Measurements from ENCODE around the gene TMEM44. TPM values are rescaled to one million over a fixed set of nuclear protein-coding genes. Genes with fewer than 3 reads are reported as not detected.

TMEM44 gene
- total and polyA plus RNA-seq, 2 donors (not counting 3 experiments of a cell fraction or from before 2014, with no cell fraction given), result 93.8 to 125 TPM

- Histone ChIP-seq H3K4me2 (ENCODE audit: insufficient read depth, low read length) (no peak overlapping the region), H3K27ac (ENCODE audit: insufficient read depth, low read depth, low read length) (no peak overlapping the region), H3K9ac (replicated peaks; ENCODE audit: extremely low read depth, insufficient read depth, low read length) (no peak overlapping the region), H3K4me1 (ENCODE audit: control insufficient read depth, extremely low read depth, insufficient read depth, low read length) (no peaks in the 10 kb centered on the region), H3K27me3 (ENCODE audit: control insufficient read depth in 2 of 2, insufficient read depth in 2 of 2, low read length in 2 of 2) (no peaks in the 10 kb centered on the region), H3K9me3 (replicated peaks; ENCODE audit: control insufficient read depth, insufficient read depth, low read length) (no peaks in the 10 kb centered on the region), H3K9me1 (replicated peaks; ENCODE audit: control insufficient read depth, extremely low read depth, insufficient read depth, low read length) (no peaks in the 10 kb centered on the region), H2AFZ (ENCODE audit: low read depth, low read length) (no peak overlapping the region), H3K4me3 (replicated peaks in 1 of 3; ENCODE audit: insufficient read depth in 1 of 3, low read depth in 1 of 3, low read length in 3 of 3) (no peak overlapping the region), H4K20me1 (replicated peaks; ENCODE audit: control insufficient read depth, extremely low read depth, insufficient read depth, low read length) (no peaks in the 10 kb centered on the region), H3K36me3 (ENCODE audit: control insufficient read depth in 2 of 2, extremely low read depth in 1 of 2, insufficient read depth in 2 of 2, low read length in 2 of 2) (peaks cover 17 to 61% of the 10 kb centered on the region in 2 experiments), H3K79me2 (ENCODE audit: control insufficient read depth, insufficient read depth, low read length) (no peaks in the 10 kb centered on the region)
- no peak for TF ChIP-seq JUN (IDR thresholded peaks at IDR 0.05; ENCODE audit: borderline replicate concordance, insufficient read depth, insufficient read length, low read depth)
- dilution Hi-C loops (cut with MboI; ENCODE audit: extremely low pct_ligation_motif_present, low sequenced_read_pairs), result no loop called here
- BruUV-seq (replicated peaks), result TSS peak; percentile 2
- intact Hi-C loops (cut with micrococcal nuclease), result no loop called here
- FAIRE-seq (no peak), DNase-seq (ENCODE audit: low read depth, low spot score) (no peak)
- POLR2A ChIA-PET, result no interaction called here
- CTCF ChIA-PET, result interaction anchor here (0.7 to 1.3 kb wide), 3 partner anchors 11 to 1308 kb away, joined by 3 to 5 read pairs (median 3); no protein-coding TSS in a partner anchor
Measured at GRCh38 chr3:194619741-194620140, 13.5 kb downstream of the TMEM44 start.

- CTCF ChIA-PET, result interaction anchor here (0.7 to 1.3 kb wide), 2 partner anchors 10 to 21 kb away, joined by 3 to 5 read pairs; no protein-coding TSS in a partner anchor
- Histone ChIP-seq H3K4me3 (replicated peaks in 1 of 3; ENCODE audit: insufficient read depth in 1 of 3, low read depth in 1 of 3, low read length in 3 of 3) (no peak overlapping the region), H3K36me3 (ENCODE audit: control insufficient read depth in 2 of 2, extremely low read depth in 1 of 2, insufficient read depth in 2 of 2, low read length in 2 of 2) (peaks cover 18 to 56% of the 10 kb centered on the region in 2 experiments), H3K79me2 (ENCODE audit: control insufficient read depth, insufficient read depth, low read length) (no peaks in the 10 kb centered on the region), H3K9ac (replicated peaks; ENCODE audit: extremely low read depth, insufficient read depth, low read length) (no peak overlapping the region), H3K27me3 (ENCODE audit: control insufficient read depth in 2 of 2, insufficient read depth in 2 of 2, low read length in 2 of 2) (no peaks in the 10 kb centered on the region), H3K27ac (ENCODE audit: insufficient read depth, low read depth, low read length) (no peak overlapping the region), H3K4me1 (ENCODE audit: control insufficient read depth, extremely low read depth, insufficient read depth, low read length) (no peaks in the 10 kb centered on the region), H4K20me1 (replicated peaks; ENCODE audit: control insufficient read depth, extremely low read depth, insufficient read depth, low read length) (no peaks in the 10 kb centered on the region), H3K9me1 (replicated peaks; ENCODE audit: control insufficient read depth, extremely low read depth, insufficient read depth, low read length) (no peaks in the 10 kb centered on the region), H3K9me3 (replicated peaks; ENCODE audit: control insufficient read depth, insufficient read depth, low read length) (no peaks in the 10 kb centered on the region), H3K4me2 (ENCODE audit: insufficient read depth, low read length) (no peak overlapping the region), H2AFZ (ENCODE audit: low read depth, low read length) (no peak overlapping the region)
- TF ChIP-seq FOS (IDR thresholded peaks at IDR 0.05; ENCODE audit: borderline replicate concordance, insufficient read depth, low read length), result no peak
- peak; percentile 33 for TF ChIP-seq POLR2A (IDR thresholded peaks at IDR 0.05; ENCODE audit: low read depth, low read length)
- POLR2A ChIA-PET, result no interaction called here
- FAIRE-seq (no peak), DNase-seq (ENCODE audit: low read depth, low spot score) (no peak)
- dilution Hi-C loops (cut with MboI; ENCODE audit: extremely low pct_ligation_motif_present, low sequenced_read_pairs), result no loop called here
- intact Hi-C loops (cut with micrococcal nuclease), result no loop called here
- no TSS peak for BruUV-seq (replicated peaks)
Measured at GRCh38 chr3:194618858-194619608, 14.2 kb downstream of the TMEM44 start.
